GM19035 (cell line): ENCODE data around the gene UBE3D.
"Not testable (repeated sequence)": the region's sequence is repeated elsewhere in the genome, so short reads cannot be mapped to it uniquely, and the experiment has no call there.

Experiments
- ATAC-seq: cut with Tn5 transposase; IDR thresholded peaks from one replicate; pipeline ENCODE4 v1.9.1; 2021; ENCODE audit not compliant: unreplicated experiment

UBE3D gene

GRCh38 chr6:82980086-82980485, 85.6 kb downstream of the UBE3D start:
- no peak for ATAC-seq

DNA sequence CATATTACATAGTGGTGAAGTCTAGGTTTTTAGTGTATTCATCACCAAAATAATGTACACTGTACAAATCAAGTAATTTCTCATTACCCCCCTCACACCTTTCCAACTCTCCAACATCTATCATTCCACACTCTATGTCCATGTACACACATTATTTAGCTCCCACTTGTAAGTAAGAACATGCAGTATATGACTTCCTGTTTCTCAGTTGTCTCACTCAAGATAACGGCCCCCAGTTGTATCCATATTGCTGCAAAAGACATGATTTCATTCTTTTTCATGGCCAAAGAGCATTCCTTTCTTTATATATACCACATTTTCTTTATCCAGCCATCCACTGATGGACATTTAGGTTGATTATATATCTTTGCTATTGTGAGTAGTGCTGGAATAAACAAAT, 86.0 kb downstream of the UBE3D start:
- ATAC-seq = no peak

- ATAC-seq = no peak
These were observed 87.2 kb downstream of the UBE3D start for GRCh38 chr6:82978362-82978945.

GRCh38 chr6:82976179-82976578, 89.5 kb downstream of the UBE3D start:
- no peak for ATAC-seq

DNA sequence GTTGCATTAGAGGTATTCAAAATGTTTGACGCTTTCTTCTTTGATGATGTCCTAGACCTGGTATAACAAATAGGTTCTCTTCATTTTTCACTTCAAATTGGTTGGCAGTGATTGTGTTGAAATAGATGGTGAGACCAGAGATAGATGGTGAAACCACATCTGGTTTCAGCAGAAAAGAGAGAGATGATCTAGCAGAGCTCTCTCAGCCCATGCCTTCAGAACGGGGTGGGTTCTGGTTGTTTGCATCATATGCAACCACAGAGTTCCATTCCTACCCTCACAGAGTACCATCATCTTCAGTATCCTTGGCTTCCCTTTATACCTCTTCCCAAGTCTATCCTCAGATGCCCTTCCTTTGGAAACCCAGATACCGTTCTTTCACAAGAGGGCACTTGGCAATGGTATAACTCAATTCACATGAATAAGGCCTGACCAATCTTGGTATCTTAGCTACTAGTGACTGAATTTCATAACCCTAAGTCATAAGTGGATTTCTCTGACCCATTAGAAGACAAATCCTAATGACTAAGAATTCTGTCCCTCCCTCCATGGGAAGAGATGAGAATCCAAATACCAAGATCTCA, 93.7 kb downstream of the UBE3D start:
- ATAC-seq = no peak

DNA sequence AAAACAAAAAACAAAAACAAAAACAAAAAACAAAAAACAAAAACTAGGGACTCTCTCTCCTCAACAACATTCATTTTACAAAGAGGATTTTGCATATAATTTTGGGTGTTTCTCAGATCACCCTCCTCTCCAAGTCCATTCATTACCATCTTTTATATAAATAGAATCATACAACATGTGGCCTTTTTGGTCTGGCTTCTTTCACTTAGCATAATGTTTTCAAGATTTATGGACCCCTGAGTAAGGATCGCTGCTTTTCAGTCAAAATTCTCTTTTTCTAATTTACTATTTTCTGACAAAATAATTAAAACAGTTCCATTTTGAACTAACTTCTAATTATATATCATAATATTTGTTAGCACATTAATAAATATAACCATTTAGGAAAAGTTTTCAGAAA, 94.8 kb downstream of the UBE3D start:
- no peak for ATAC-seq

DNA sequence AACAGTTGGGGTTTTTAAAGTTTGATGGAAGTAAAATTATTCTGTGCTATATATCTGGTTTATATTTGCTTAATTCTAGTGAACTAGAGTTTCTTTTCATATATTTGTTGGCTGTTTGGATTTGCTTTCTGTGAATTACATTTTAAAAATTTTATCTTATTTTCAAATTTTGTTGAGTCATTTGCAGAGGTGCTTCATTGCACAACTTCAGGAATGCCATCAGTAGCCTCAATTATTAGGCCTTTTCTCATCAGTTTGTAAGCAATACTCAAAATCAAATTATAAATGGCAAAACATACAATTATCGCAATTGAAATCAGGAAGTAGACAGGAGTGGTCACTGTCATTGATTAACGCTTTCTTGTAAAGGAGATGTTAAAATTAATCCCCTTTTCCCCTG, 96.9 kb downstream of the UBE3D start:
- no peak for ATAC-seq

DNA sequence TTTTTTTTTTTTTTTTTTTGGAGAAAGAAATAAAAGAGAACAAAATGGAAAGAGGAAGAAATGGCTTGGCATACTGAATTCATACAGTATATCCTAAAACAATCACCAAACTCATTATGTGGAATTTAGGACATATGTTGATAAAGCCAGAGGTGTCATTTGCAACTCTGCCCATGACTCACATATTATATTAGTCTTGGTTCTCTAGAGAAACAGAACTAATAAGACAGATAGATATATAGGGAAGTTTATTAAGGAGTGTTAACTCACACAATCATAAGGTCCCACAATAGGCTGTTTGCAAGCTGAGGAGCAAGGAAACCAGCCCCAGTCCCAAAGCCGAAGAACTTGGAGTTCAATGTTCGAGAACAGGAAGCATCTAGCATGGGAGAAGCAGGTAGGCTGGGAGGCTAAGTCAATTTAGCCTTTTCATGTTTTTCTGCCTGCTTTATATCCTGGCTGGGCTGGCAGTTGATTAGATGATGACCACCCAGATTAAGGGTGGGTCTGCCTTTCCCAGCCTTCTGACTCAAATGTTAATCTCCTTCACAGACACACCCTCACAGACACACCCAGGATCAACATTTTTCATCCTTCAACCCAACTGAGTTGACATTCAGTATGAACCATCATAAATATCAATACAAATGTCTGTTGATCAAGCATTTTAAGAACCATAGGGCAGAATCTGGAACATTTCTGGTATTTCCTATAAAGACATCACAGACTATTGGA, 102.3 kb downstream of the UBE3D start:
- no peak for ATAC-seq

- no peak for ATAC-seq
These were observed 106.2 kb downstream of the UBE3D start for GRCh38 chr6:82959385-82959941.

DNA sequence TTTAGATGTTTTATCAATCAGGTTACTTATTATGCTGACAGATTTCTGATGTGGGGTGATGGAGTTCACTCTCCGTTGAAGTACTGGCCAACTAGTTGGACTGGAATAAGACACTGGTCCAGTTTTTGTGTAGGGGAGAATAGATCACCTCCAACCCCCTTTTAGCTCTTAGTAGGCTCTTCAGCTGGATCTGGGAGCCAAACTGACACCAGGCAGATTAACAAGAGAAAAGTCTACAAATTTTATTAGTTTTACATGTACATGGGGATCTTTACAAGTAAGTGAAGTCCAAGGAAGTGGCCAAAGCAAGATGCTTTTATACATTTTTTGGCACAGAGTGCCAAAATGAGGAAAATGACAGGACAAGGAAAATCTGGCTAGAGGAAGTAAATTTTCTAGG, 107.1 kb downstream of the UBE3D start:
- no peak for ATAC-seq

GRCh38 chr6:82957868-82958245, 107.8 kb downstream of the UBE3D start:
- no peak for ATAC-seq

- ATAC-seq = no peak
These were observed 108.3 kb downstream of the UBE3D start for GRCh38 chr6:82957171-82957867.

- no peak for ATAC-seq
These were observed 109.8 kb downstream of the UBE3D start for GRCh38 chr6:82955841-82956240.

- ATAC-seq = peak; percentile 80
These were observed 110.6 kb downstream of the UBE3D start for GRCh38 chr6:82954937-82955577.

- ATAC-seq = no peak
These were observed 111.3 kb downstream of the UBE3D start for GRCh38 chr6:82954356-82954755.

- ATAC-seq = no peak
These were observed 111.8 kb downstream of the UBE3D start for GRCh38 chr6:82953871-82954270.

GRCh38 chr6:82951935-82952334, 113.7 kb downstream of the UBE3D start:
- no peak for ATAC-seq

- no peak for ATAC-seq
These were observed 114.3 kb downstream of the UBE3D start for GRCh38 chr6:82951389-82951788.

DNA sequence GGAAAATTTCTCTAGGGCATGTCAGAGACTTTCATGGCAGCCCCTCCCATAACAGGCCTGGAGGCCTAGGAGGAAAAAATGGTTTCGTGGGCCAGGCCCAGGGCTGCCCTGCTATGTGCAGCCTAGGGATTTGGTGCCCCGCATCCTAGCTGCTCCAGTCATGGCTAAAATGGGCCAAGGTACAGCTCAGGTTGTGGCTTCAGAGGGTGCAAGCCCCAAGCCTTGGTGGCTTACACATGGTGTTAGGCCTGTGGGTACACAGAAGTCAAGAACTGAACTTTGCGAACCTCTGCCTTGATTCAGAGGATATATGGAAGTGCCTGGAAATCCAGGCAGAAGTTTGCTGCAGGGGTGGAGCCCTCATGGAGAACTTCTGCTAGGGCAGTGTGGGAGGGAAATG, 134.7 kb downstream of the UBE3D start:
- ATAC-seq = not testable (repeated sequence)

DNA sequence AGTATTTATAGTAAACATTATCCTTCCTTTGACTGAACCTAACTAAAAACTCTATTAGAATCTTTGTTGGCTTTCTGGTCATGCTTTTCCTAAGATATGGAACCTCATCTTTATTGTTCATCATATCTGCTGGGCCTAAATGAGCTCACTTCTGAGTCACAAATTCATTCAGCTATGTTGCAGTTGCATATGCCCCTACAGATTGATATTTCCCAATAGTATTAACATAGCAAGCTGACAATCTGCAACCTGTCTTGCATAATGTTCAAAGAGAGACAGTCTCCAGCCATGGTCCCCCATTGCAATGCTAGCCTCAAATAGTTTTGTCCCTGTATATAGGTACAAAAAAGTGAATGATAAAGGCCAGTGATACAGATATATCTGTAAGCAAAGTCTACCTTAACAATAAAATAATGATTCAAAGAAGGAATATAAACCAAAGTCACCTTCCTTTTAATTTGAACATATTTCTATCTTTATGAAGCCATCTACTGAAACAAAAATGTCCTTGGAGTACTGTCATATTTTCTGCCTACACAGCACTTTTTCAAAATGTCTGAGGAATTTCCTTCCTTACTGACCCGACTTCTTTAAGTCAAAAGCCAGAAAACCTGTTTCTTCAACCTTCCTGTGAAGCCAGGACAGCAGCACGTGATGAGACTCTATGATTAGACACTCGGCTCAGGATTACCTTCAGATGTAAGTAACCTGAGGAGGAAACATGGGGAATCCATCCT, 140.7 kb downstream of the UBE3D start:
- no peak for ATAC-seq
